GM19025 (cell line): Measurements from ENCODE around the gene ACAP1.
A peak's percentile ranks its signal among the peaks of the same experiment; 100 is the strongest.

Experiments used
- ATAC-seq: cut with Tn5 transposase; IDR thresholded peaks from one replicate; pipeline ENCODE4 v1.9.1; 2021; ENCODE audit warnings: mild to moderate bottlenecking, low read depth, moderate library complexity; ENCODE audit not compliant: unreplicated experiment

ACAP1 gene

DNA sequence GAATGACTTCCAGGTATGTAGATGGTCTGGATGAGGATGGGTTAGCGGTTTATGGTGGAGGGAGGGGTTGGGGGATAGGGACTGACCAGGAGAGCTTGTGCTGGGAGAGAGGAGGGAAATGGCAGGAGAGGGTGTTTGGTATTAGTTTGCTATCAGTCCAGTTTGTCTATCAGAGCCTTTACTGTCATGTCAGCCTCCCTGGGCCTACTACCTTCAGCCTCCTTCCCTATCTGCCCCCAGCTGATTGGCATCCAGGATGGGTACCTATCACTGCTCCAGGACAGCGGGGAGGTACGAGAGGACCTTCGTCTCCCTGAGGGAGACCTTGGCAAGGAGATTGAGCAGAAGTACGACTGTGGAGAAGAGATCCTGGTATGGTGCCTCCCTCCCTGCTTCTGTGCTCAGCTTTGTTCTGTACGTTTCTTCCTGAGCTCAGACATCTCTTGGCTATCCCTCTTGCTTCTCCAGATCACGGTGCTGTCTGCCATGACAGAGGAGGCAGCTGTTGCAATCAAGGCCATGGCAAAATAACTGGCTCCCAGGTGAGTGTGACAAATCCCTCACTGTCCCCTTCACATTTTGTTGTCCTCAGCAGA lies 25.1 kb upstream of the ACAP1 start:
- ATAC-seq, result no peak

DNA sequence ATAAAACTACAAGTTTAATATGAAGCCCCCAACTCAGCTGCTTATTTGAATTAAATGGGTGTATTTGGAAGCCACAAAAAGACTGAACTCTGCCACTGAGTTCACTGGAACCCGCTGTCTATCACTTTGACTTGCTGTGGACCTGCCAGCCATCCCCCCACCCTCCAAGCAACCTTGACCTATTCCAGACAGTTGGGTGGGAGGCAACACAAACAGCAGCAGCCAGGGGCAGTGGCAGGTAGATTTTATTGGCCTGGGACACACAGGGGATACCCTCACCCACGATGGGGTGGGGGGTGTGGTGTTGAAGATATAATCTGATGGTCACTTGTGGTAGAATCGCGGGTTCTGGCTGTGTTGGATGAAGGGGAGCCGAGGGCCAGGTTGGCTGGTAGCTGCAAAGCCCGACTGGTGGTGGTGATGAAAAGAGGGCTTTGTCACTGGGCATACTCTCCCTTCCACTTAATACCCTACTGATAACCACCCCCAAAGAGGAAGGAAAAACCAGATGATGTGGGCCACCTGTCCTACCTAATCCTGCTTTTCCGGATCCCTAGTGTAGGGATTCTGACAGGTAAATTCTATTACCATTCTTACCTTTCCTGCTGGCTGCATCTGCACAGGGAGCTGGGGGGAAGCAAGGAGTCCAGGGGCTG lies 23.8 kb upstream of the ACAP1 start:
- no peak for ATAC-seq

DNA sequence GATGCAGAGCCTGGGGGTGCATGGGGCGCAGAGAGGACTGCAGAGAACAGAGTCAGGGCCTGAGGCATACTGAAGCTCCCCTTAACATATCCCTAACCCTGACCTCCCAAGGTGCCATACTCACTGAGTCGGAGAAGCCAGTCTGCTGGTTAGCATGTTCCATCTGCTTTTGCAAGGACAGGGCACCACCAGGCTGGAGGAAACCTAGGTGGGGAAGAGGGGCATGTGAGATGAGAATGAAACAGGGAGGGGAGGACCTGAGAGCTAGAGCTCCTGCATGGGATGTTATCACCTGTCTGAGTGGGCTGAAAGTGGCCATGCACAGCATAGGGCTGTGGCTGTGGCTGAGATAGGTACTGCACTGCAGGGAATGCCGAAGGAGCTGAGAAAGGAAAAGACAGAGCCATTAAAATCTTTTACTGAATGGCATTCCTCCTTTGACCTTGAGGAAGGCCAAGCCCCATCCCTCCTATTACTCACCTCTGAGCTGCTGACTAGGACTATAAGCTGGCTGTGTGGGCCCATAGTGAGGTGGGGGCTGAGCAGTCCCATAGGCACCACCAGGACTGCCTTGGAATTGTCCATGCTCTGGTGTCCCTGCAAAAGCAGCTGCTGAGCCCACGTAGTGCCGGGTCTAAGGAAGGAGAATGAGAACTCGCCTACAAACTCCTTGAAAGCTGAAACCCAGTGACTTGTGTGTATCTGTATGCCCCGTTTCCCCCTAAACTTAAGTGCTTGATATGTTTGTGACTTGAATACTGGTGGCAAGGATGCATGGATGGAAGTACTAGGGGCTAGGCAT lies 23.0 kb upstream of the ACAP1 start:
- no peak for ATAC-seq

DNA sequence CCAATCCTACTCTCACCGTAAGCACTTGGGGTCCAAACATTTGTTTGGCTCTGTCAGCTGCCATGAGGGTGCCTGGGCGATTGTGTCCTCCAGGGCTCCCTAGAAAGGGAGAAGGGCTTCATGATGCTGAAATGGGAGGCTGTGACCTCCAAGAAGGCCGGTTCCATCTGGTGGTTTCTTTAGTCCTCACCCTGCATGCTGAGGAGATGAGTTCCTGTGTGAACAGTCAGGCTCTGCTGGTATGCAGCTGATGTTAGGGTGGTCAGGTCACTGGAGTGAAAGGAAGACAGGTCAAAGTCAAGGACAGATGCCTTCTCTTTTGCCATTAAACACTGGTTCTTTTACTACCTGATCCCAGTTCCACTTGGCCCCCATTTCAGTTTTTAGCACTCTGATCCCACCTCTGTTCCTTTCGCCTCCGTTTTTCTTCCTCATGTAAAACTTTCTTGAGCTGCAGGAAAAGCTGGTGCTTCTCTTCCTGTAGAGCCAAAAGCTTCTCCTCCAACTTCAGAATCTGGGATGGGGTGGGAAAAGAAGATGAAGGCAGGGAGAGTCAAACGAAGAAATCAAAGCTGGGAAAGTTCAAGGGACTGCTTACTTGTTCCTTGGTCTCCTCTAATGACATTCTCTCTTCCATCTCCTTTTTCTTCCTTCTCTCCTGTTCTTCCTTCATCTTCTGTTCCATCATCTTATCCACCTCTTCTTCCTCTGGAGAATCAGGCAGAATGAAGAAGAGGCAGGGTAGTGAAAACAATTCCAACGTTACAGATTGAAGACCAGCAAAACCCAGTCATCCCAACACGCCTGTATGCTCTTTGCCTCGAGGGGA lies 22.2 kb upstream of the ACAP1 start:
- ATAC-seq, result no peak

DNA sequence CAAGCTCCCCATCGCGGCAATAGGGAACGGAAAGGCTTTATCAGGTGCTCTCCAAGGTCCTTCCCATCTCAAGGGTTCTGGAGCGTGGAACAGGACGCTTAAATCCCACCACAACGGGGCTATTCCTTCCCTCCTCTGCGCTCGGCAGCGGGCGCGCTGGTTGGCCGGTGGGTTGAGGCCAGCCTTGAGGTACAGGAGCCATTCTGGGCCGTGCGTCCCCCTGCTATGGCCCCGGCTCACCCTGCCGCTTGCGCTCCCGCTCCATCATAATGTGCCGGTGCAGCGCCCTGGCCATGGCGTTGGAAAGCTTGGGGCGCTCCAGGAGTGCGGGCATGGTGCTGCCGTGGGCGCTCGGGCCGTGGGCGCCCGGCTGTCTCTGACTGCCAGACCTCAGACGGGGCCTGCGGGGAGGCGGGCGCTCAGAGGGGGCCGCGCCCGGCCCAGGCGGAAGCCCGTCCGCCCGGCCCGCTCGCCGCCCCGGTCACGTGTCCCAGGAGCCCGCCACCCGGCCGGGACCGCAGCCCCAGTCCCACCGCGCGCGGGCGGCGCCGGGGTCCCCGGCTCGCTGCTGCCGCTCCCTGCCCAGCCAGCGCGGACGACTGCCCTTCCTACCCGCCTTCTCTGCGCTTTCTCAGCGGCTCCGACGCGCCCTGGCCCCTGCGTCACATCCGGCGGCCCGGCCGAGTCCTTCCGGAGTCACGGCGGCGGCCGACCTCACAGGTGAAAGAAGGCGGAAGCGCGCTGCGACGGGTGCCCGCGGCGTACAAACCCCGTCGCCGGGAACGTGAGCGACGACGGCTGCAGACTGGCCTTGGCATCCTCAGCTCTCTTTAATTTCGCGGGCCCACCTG lies 21.4 kb upstream of the ACAP1 start, which contains the start of gene GPS2:
Gene GPS2 (minus strand): TSS at position 642 of the 851 bp plus-strand sequence. CDS start 308 bp downstream, at position 334.
- ATAC-seq, result peak; percentile 83

DNA sequence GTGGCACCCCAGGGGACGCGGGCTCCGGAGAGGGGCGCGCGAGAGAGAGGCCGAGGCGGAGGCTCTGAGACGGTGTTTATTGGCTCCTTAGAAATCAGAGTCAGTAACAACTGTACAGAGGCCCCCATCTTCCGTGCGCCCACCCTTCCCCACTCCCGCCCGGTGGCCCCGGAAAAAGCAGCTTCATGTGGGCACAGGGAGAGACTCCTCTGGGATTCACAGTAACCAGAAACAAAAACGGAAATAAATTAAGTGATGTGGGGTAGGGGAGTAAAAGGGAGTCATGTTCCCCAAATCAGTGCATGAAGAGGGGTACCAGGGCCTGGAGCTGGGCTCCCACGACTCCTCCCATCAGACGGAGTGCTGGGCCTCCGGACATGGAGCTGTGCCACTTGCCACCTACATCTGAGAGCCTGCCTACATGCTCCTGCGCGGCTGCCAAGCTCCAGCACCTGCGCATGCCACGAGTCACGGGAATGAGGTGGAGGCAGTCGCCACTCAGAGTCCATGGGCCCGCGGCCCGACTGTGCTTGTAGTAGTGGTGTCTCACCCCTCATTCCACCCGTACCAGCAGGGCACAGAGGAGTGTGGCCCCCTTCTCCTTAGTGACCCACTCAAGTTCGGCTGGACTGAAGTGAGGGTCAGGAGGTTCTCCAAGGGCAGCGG lies 20.6 kb upstream of the ACAP1 start:
- ATAC-seq, result no peak

DNA sequence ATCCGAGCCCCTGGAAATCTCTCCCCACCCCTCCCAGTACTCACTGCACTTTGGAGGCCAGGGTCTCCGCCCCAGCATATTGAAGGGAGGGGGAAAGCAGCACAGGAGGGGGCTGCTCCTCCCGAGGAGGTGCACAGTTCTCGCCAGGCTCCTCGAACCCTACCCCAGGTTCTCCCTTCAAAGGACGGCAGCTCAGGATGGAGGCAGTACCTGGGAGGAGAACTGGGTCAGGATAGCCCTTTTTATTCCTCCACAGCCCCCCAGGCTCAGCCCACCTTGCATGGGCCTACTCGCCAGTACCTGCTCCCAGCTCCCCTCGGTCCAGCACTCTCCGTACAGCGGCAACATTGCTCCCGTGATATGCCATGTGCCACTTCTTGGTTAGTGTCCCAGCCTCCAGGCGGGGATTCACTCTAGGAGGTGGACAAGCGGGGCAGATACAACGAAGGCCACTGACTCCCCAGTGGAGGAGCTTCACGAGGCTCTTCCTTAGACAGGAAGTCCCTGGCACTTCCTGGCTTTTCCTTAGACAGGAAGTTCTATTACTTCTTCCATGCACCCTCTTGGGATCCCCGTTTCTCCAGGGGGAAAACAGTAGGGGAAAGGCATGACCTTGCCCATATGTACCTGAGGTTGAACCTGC lies 19.0 kb upstream of the ACAP1 start:
- ATAC-seq, result no peak

DNA sequence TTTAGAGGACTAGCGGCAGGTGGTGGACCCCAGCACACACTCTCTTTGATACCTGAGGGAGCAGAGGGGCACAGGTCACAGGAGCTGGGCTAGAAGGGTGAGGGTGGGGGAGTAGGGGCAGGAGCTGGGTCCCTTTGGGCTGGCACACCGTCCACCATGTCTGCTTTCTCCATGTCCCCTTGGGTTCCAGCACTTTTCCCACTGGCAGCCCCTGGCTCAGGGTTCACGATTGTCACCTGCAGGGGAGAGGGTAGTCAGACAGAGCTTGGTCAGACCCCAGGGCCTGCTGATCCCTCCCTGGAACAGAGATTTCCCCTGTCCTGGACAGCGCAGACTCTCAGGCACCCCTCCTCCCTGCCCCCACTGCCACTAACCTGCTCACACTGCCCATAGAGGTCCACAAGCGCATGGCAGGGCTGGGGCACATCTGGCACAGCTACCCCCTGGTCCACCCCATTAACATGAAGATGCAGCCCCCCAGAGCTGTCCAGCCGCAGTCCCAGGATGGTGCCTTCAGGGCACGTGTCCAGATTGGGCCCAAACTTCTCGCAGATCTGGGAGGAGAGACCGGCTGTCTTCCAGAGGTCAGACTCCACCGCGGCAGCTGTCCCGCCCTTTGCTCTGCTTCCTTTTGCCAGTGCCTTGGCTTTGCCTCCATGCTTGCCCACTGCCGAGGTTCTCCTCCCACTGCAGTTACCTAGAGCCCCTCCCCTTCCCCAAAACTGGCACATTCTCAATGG lies 18.0 kb upstream of the ACAP1 start:
- ATAC-seq, result no peak

DNA sequence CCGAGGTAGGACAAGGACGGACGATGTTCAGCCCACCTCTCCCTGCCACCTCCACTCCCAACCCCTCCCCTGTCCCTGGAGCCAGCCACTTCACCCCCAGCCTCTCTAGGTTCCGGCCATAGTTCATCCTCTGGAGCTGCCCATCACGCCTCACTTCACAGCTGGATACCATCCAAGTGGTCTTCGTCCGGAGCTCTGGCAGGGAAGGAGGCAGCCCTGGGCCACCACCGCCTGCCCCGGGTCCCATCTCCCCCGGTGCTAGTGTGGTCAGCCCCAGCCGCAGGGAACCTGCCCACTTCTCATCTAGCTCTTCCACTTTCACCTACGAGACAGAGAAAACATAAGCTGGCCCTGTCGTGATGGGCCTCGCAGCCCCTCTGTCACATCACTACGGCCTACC lies 14.9 kb upstream of the ACAP1 start:
- no peak for ATAC-seq

DNA sequence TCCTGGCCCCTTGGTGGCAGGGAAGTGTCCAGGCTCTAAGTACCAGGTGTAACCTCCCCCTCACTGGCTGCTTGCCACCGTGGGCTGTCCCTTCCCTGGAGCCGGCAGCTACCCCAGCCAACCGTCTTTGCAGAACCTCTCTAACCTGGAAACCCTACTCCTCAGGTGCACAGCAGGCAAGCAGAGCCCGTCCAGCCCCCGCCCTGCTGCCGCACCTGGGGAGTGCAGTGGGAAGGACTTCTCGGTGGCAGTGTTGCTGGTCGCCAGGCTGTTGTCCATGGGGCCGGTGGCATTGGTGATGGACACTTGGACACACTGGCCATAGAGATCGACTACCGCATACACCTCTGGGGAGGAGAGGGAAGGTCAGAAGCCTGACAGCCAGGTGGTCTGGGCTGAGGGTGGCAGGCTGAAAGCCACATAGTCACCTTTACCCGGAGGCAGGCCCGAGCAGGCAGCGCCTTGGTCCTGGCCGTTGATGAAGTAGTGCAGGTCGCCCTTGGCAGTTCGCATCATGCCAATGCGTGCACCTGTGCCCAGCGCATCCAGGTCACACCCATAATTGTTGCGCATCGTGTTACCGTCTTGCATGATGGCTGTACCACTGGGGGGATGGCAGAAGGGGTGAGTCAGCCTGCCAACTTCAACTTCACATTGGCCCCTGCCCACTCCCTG lies 13.7 kb upstream of the ACAP1 start:
- ATAC-seq, result no peak

DNA sequence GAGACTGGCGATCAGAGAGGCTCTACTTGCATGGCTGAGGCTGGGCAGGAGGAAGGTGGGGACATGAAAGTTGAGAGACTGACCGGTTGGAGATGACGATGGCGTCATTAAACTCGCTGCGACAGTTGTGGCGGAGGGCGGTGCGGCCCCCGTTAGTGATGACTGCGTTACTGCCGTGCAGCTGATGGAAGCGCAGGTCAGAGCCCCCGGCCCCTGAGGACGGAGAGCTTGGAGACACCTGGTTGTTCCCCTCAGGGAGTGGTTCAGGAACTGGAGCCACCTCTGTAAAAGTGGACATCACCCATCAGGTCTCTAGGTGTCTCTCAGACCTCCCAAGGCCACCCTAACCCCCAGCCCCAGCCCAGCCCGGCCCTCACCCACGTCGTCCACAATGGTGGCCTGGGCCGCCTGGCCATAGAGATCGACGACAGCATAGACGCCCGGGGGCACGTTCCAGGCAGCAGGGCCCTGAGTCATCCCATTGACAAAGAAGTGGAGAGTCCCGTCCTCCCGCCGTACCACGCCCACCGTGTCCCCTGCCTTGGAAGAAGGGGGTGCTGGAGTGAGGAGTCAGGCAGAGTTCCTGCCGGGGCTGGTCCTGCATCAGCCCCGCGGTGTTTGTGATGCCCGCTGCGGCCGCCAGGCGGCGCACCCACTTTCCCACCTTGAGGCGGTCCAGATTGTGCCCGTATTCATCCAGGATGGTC lies 12.4 kb upstream of the ACAP1 start:
- no peak for ATAC-seq

DNA sequence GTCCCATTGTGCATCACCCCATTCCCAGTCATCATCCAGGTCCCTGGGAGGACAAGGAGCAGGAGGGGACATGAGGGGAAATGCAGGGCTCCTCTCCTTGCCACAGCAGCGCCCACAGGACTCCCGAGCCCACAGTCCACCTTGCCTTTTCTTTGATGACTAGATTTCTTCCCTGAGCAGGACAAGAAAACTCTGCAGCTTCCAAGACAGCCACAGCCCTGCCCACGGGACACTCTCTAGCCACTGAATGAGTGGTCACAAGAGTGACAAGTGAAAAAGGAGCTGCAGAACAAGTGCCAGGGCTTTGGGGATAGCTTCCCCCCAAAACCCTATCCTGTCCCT lies 11.9 kb upstream of the ACAP1 start:
- ATAC-seq, result no peak

DNA sequence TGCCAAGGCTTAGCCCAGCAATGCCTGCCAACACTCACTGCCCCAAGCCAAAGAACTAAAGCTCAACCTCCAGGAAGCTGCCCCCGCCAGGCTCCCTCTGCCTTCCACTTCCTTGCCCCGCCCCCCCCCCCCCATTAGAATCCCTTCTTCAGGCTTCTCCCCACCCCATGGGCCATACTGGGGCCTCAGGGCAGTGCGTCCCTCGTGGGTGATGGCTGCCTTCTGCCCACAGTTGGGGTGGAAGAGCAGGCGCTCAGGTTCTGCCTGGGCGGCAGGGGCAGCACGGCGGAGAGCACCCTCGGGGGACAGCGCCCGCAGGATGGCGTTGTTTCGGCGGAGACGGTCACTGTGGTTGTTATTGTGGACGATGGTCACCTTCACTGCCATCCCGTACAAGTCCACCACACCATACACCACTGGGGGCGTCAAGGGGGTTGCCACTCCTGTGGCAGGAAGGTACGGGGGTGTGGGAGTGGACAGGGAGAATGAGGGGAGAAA lies 11.2 kb upstream of the ACAP1 start:
- no peak for ATAC-seq

DNA sequence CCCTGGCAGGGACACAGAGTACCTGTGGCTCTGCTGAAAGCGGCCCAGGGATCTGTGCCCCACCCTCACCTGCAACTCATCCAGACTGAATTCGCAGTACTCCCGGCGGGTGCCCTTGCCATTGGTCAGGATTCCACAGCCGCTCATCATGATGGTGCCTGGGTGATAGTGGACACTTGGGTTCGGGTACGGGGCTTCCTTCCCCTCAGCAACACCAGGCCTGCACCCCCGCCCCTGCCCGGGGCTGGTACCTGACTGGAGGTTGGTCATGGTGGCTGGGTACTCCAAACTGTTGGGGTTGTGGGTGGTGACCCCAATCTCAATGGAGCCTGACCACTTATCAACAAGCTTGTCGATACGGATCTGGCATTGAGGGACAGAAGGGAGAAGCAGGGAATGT lies 10.1 kb upstream of the ACAP1 start:
- no peak for ATAC-seq

DNA sequence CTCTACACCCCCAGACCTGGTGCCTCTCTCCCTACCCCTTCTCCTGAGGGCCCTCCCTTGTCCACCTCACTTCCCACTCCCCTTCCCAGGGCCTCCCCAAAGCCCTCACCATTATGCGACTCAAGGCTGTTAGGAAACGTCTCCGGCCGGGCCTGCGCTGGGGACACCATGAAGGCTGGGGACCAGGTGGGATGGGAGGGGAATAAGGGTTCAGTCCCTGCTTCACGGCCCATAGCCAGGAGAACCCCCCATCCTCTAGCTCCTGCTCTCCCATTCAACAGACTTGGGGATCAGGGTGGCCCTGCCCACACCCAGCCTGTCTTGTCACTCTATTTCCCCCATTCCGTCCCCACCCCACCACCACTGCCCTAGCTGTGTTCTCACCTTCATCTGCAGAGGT lies 9.3 kb upstream of the ACAP1 start:
- ATAC-seq, result no peak

DNA sequence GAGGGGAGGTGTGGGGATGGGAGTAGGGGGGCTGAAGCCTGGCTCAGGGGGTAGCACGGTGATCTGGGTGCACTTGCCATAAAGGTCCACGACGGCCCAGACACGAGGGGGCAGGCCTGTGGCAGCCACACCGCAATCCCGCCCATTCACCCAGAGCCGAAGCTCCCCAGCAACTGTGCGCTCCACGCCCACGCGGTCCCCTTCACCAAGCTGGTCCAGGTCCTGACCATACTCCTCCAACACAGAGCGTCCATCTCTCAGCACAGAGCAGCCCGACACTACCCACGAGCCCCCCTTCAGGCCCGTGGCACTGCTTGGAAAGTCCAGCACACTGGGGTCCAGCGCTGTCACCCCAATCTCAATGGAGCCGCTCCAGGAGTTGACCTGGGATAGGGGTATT lies 8.8 kb upstream of the ACAP1 start:
- no peak for ATAC-seq

DNA sequence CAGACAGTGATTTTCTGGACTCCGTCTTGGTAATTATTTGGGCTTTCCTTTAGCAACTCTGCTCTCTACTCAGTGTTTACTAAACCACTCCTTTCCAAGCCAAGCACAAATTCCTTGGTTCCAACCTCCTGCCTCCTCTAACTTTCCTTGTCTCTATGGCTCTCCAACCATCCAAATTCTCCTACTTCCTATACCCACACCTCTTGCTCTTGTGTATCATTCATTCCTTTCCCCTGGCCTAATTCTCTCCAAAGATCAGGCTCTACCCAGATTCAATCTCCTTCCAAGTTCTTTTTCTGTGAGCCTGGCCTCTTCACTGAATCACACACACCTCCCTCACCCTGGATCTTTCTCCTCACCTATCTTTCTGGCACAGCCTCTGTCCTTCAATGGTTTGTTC lies 8.3 kb upstream of the ACAP1 start:
- no peak for ATAC-seq
